OCI-LY3 (cell line): ENCODE results near the gene CDNF.
"Not testable (repeated sequence)": the region's sequence is repeated elsewhere in the genome, so short reads cannot be mapped to it uniquely, and the experiment has no call there.

Source experiments
- H2AFZ ChIP-seq: fragments of 200-600, 300-600 bp; shearing (Covaris generic); 2 replicates; pipeline ENCODE4 v1.6.0; 2014; ENCODE audit warnings: antibody characterized with exemption, low read depth, low read length
- H3K27ac ChIP-seq: fragments of 200-600, 300-600 bp; sonication (generic); 2 replicates; pipeline ENCODE4 v1.5.1; 2014; ENCODE audit warnings: mild to moderate bottlenecking, low read length, moderate library complexity, mixed read lengths
- H3K27me3 ChIP-seq: fragments of 200-600, 300-600 bp; sonication (generic); 2 replicates; pipeline ENCODE4 v1.6.1; 2014; ENCODE audit warnings: low read depth, low read length, mixed read lengths
- H3K36me3 ChIP-seq: fragments of 200-600, 300-600 bp; sonication (generic); replicated peaks from 2 replicates; pipeline ENCODE3; 2014; ENCODE audit warnings: low read depth, low read length, mixed read lengths
- H3K4me1 ChIP-seq: fragments of 300-600, 200-600 bp; sonication (generic); 2 replicates; pipeline ENCODE4 v1.6.1; 2014; ENCODE audit warnings: low read length, mixed read lengths
- H3K4me2 ChIP-seq: fragments of 200-600, 300-600 bp; sonication (generic); 2 replicates; pipeline ENCODE4 v1.6.1; 2014; ENCODE audit warnings: low read length, mixed read lengths
- H3K4me3 ChIP-seq: fragments of 300-600, 200-600 bp; sonication (generic); 2 replicates; pipeline ENCODE4 v1.5.1; 2014; ENCODE audit warnings: antibody characterized with exemption, mild to moderate bottlenecking, low read length, moderate library complexity
- H3K79me2 ChIP-seq: fragments of 300-600, 200-600 bp; shearing (Covaris generic); 2 replicates; pipeline ENCODE4 v1.6.1; 2014; ENCODE audit warnings: mild to moderate bottlenecking, low read length, mixed read lengths
- H3K9ac ChIP-seq: fragments of 300-600, 200-600 bp; shearing (Covaris generic); 2 replicates; pipeline ENCODE4 v1.6.0; 2014; ENCODE audit warnings: mild to moderate bottlenecking, low read length, moderate library complexity
- H3K9me3 ChIP-seq: fragments of 200-600, 300-600 bp; shearing (Covaris generic); 2 replicates; pipeline ENCODE4 v1.6.1; 2014; ENCODE audit warnings: low read length, mixed read lengths; ENCODE audit not compliant: insufficient read depth
- H4K20me1 ChIP-seq: fragments of 200-600, 300-600 bp; sonication (generic); 2 replicates; pipeline ENCODE4 v1.6.1; 2016; ENCODE audit warnings: low read length, mixed read lengths; ENCODE audit not compliant: insufficient read depth
- CTCF ChIP-seq: fragments of 200-600, 300-600 bp; sonication (generic); IDR thresholded peaks from 2 replicates; pipeline ENCODE4 v1.5.1; 2014; ENCODE audit warnings: antibody characterized with exemption, low read length, low read depth
- EZH2phosphoT487 ChIP-seq: fragments of 200-600 bp; shearing (Covaris generic); IDR thresholded peaks from 2 replicates; pipeline ENCODE4 v1.6.1; 2018; ENCODE audit warnings: antibody characterized with exemption, mixed run types, low read depth

Gene CDNF

GRCh38 chr10:14820775-14821154, 17.1 kb downstream of the CDNF start:
- peaks cover 11% of the 10 kb centered on the region for H3K4me1 ChIP-seq
- no peaks in the 10 kb centered on the region for H4K20me1 ChIP-seq
- no peak overlapping the region for H2AFZ ChIP-seq
- H3K9ac ChIP-seq, result no peak overlapping the region
- H3K79me2 ChIP-seq, result no peaks in the 10 kb centered on the region
- H3K36me3 ChIP-seq, result no peaks in the 10 kb centered on the region
- TF ChIP-seq EZH2phosphoT487 (no peak), CTCF (no peak)
- no peaks in the 10 kb centered on the region for H3K9me3 ChIP-seq
- no peak overlapping the region for H3K27ac ChIP-seq
- no peak overlapping the region for H3K4me3 ChIP-seq
- no peaks in the 10 kb centered on the region for H3K27me3 ChIP-seq
- H3K4me2 ChIP-seq, result no peak overlapping the region

- no peak overlapping the region for H3K4me3 ChIP-seq
- no peak overlapping the region for H3K9ac ChIP-seq
- H3K4me1 ChIP-seq, result peaks cover 11% of the 10 kb centered on the region
- no peaks in the 10 kb centered on the region for H3K79me2 ChIP-seq
- no peak overlapping the region for H3K4me2 ChIP-seq
- H3K27ac ChIP-seq, result no peak overlapping the region
- H4K20me1 ChIP-seq, result no peaks in the 10 kb centered on the region
- TF ChIP-seq CTCF (no peak), EZH2phosphoT487 (no peak)
- no peak overlapping the region for H2AFZ ChIP-seq
- H3K36me3 ChIP-seq, result no peaks in the 10 kb centered on the region
- no peaks in the 10 kb centered on the region for H3K27me3 ChIP-seq
- no peaks in the 10 kb centered on the region for H3K9me3 ChIP-seq
Observed at GRCh38 chr10:14820010-14820774, 17.6 kb downstream of the CDNF start.

GRCh38 chr10:14816717-14817116, 21.1 kb downstream of the CDNF start:
- not testable (repeated sequence) for H4K20me1 ChIP-seq, H3K27me3 ChIP-seq, H3K79me2 ChIP-seq, H3K27ac ChIP-seq, H3K36me3 ChIP-seq, H3K4me3 ChIP-seq, H3K9me3 ChIP-seq, H3K9ac ChIP-seq, H2AFZ ChIP-seq, H3K4me2 ChIP-seq
- peaks cover 11% of the 10 kb centered on the region for H3K4me1 ChIP-seq

- H3K4me2 ChIP-seq, result no peak overlapping the region
- H3K9me3 ChIP-seq, result no peaks in the 10 kb centered on the region
- no peak overlapping the region for H3K27ac ChIP-seq
- no peak for TF ChIP-seq CTCF
- TF ChIP-seq EZH2phosphoT487, result no peak
- H3K79me2 ChIP-seq, result no peaks in the 10 kb centered on the region
- H3K9ac ChIP-seq, result no peak overlapping the region
- no peak overlapping the region for H3K4me3 ChIP-seq
- no peak overlapping the region for H2AFZ ChIP-seq
- no peaks in the 10 kb centered on the region for H4K20me1 ChIP-seq
- H3K36me3 ChIP-seq, result no peaks in the 10 kb centered on the region
- H3K27me3 ChIP-seq, result no peaks in the 10 kb centered on the region
- peaks cover 9% of the 10 kb centered on the region for H3K4me1 ChIP-seq
Observed at GRCh38 chr10:14815681-14816080, 22.2 kb downstream of the CDNF start.
